ENCODE data around the gene SEMA7A.

The SEMA7A gene

GRCh38 chr15:74433592-74434262 is at the start of gene SEMA7A:
Gene SEMA7A, minus strand, starts transcription at chr15:74433958. Its CDS starts 40 bp downstream, at chr15:74433918.
- no peak for TF ChIP-seq CTCF (IDR thresholded peaks at IDR 0.05)

- TF ChIP-seq CTCF (IDR thresholded peaks at IDR 0.05) = no peak
Measured at GRCh38 chr15:74482661-74483060, 48.9 kb upstream of the SEMA7A start.

GRCh38 chr15:74470631-74471395 is 37.1 kb upstream of the SEMA7A start:
- no peak for TF ChIP-seq CTCF (IDR thresholded peaks at IDR 0.05)

GRCh38 chr15:74468341-74469032 is 34.7 kb upstream of the SEMA7A start:
- TF ChIP-seq CTCF (IDR thresholded peaks at IDR 0.05) = no peak

- no peak for TF ChIP-seq CTCF (IDR thresholded peaks at IDR 0.05)
Measured at GRCh38 chr15:74466570-74466969, 32.8 kb upstream of the SEMA7A start.

- no peak for TF ChIP-seq CTCF (IDR thresholded peaks at IDR 0.05)
Measured at GRCh38 chr15:74464897-74465296, 31.1 kb upstream of the SEMA7A start.

GRCh38 chr15:74464216-74464615 is 30.5 kb upstream of the SEMA7A start:
- TF ChIP-seq CTCF (IDR thresholded peaks at IDR 0.05) = no peak

All from LNCAP (cell line).